WERI-Rb-1 (cell line): Measurements from ENCODE around the gene CFTR.

ENCODE experiments used
- DNase-seq: peaks from one replicate; pipeline ENCODE4 v3.0.0-alpha.2; 2020
- H3K27ac ChIP-seq: fragments of 250-450 bp; sonication (Bioruptor Pico); 2 replicates; pipeline ENCODE4 v1.5.1; 2020; ENCODE audit warnings: mild to moderate bottlenecking, moderate library complexity
- H3K27me3 ChIP-seq: fragments of 250-450 bp; sonication (Bioruptor Pico); 2 replicates; pipeline ENCODE4 v1.5.1; 2021; ENCODE audit warnings: mild to moderate bottlenecking, low read depth, moderate library complexity; ENCODE audit not compliant: insufficient read depth, severe bottlenecking
- H3K36me3 ChIP-seq: fragments of 250-450 bp; sonication (Bioruptor Pico); 2 replicates; pipeline ENCODE4 v1.5.1; 2020; ENCODE audit warnings: mild to moderate bottlenecking, moderate library complexity
- H3K4me3 ChIP-seq: 2 replicates; pipeline ENCODE4 v1.5.1; 2011; ENCODE audit warnings: low read depth, mild to moderate bottlenecking, control low read depth, low read length
- H3K9me3 ChIP-seq: fragments of 250-450 bp; sonication (Bioruptor Pico); 2 replicates; pipeline ENCODE4 v1.5.1; 2021; ENCODE audit warnings: mild to moderate bottlenecking, moderate library complexity; ENCODE audit not compliant: severe bottlenecking
- CTCF ChIP-seq: IDR thresholded peaks from 2 replicates; pipeline ENCODE4 v1.5.1; 2011; ENCODE audit warnings: low read depth, mild to moderate bottlenecking, control low read depth, inconsistent platforms, low read length

The CFTR gene

GRCh38 chr7:117538053-117538452 lies 58.2 kb downstream of the CFTR start:
- Histone ChIP-seq H3K9me3 (no peaks in the 10 kb centered on the region), H3K4me3 (no peak overlapping the region), H3K36me3 (no peaks in the 10 kb centered on the region), H3K27ac (no peak overlapping the region), H3K27me3 (peaks cover 23% of the 10 kb centered on the region)
- no peak for DNase-seq
- no peak for TF ChIP-seq CTCF

DNA sequence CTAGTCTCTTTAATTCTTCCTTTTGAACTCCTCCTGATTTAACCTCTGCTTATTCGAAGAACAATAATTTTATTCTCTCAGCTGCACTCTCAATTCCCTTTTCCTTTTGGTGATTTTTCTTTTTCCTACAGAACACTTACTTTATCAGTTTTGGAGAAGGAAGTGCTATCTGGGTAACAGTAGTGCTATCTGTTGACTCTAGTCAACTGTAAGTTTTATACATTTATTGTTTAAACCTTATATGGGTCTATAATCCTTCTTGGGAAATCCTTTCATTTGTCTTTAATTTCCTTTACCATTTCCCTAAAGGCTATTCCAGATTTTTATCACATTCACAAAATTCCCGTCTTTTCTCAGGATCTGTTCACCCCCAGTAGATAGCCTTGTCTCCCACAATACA lies 64.2 kb downstream of the CFTR start:
- Histone ChIP-seq H3K36me3 (no peaks in the 10 kb centered on the region), H3K4me3 (no peak overlapping the region), H3K27ac (no peak overlapping the region), H3K27me3 (peaks cover 39% of the 10 kb centered on the region), H3K9me3 (no peaks in the 10 kb centered on the region)
- no peak for DNase-seq
- no peak for TF ChIP-seq CTCF

GRCh38 chr7:117548035-117548434 lies 68.2 kb downstream of the CFTR start:
- H3K36me3 ChIP-seq, result no peaks in the 10 kb centered on the region
- no peak for TF ChIP-seq CTCF
- DNase-seq, result no peak

DNA sequence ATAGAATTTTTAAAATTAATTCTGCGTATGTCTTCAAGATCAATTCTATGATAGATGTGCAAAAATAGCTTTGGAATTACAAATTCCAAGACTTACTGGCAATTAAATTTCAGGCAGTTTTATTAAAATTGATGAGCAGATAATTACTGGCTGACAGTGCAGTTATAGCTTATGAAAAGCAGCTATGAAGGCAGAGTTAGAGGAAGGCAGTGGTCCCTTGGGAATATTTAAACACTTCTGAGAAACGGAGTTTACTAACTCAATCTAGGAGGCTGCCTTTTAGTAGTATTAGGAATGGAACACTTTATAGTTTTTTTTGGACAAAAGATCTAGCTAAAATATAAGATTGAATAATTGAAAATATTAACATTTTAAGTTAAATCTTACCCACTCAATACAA lies 70.8 kb downstream of the CFTR start:
- Histone ChIP-seq H3K36me3 (no peaks in the 10 kb centered on the region), H3K9me3 (no peaks in the 10 kb centered on the region), H3K27me3 (peaks cover 21% of the 10 kb centered on the region), H3K4me3 (no peak overlapping the region), H3K27ac (no peak overlapping the region)
- TF ChIP-seq CTCF, result no peak
- DNase-seq, result no peak

More at GRCh38 chr7:117548035-117548434, 68.2 kb downstream of the CFTR start:
- no peak overlapping the region for H3K4me3 ChIP-seq
- H3K9me3 ChIP-seq, result no peaks in the 10 kb centered on the region
- H3K27me3 ChIP-seq, result peaks cover 26% of the 10 kb centered on the region
- H3K27ac ChIP-seq, result no peak overlapping the region

- Histone ChIP-seq H3K9me3 (no peaks in the 10 kb centered on the region), H3K27ac (no peak overlapping the region), H3K36me3 (no peaks in the 10 kb centered on the region), H3K27me3 (peaks cover 18% of the 10 kb centered on the region), H3K4me3 (no peak overlapping the region)
- no peak for TF ChIP-seq CTCF
- DNase-seq, result no peak
These were observed 72.8 kb downstream of the CFTR start for GRCh38 chr7:117552660-117553059.

DNA sequence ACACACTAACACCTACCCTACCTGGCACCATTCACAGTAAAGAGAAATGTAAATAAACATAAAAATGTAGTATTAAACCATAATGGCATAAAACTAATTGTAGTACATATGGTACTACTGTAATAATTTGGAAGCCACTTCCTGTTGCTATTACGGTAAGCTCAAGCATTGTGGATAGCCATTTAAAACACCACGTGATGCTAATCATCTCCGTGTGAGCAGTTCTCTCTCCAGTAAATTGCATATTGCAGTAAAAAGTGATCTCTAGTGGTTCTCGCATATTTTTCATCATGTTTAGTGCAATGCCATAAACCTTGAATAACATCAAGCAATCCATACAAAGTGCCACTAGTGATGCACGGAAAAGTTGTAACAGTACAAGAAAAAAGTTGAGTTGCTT lies 75.4 kb downstream of the CFTR start:
- no peak overlapping the region for H3K27ac ChIP-seq
- H3K36me3 ChIP-seq, result no peaks in the 10 kb centered on the region
- H3K27me3 ChIP-seq, result peaks cover 43% of the 10 kb centered on the region
- no peak overlapping the region for H3K4me3 ChIP-seq
- no peaks in the 10 kb centered on the region for H3K9me3 ChIP-seq
- no peak for DNase-seq
- TF ChIP-seq CTCF, result no peak
